ENCODE measurements around the gene SLC11A1.

Gene SLC11A1

GRCh38 chr2:218431878-218432277, 49.8 kb downstream of the SLC11A1 start:
- no peak for TF ChIP-seq CTCF (IDR thresholded peaks at IDR 0.05; ENCODE audit: control insufficient read depth, insufficient read depth, low read depth, low read length, missing control alignments)
- DNase-seq (ENCODE audit: low read depth) = no peak
- H3K4me3 ChIP-seq (ENCODE audit: control insufficient read depth, low read depth, low read length) = no peak overlapping the region

DNA sequence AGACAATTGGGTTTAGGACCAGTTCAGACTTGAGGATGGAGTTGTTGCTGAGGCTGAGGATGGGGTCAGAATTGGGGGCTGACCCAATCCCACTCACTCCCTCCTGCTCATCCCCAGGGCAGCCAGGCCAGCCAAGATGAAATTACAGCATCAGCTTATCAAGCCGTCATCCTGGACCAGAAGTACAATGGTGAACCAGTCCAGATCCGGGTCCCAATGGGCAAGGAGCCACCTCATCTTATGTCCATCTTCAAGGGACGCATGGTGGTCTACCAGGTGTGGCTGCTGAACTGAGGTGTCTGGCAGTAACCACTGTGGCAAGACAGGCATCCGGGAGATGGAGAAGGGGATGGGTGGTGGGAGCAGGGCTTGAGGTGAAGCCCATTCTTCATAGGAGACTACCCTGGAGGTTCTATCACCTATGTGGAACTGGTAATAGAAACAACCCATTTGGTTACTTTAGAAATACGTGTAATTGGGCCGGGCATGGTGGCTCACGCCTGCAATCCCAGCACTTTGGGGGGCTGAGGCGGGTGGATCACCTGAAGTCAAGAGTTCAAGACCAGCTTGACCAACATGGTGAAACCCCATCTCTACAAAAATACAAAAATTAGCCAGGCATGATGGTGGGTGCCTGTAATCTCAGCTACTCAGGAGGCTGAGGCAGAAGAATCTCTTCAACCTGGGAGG, 50.7 kb downstream of the SLC11A1 start:
- H3K4me3 ChIP-seq (ENCODE audit: control insufficient read depth, low read depth, low read length) = no peak overlapping the region
- DNase-seq (ENCODE audit: low read depth) = no peak
- no peak for TF ChIP-seq CTCF (IDR thresholded peaks at IDR 0.05; ENCODE audit: control insufficient read depth, insufficient read depth, low read depth, low read length, missing control alignments)

DNA sequence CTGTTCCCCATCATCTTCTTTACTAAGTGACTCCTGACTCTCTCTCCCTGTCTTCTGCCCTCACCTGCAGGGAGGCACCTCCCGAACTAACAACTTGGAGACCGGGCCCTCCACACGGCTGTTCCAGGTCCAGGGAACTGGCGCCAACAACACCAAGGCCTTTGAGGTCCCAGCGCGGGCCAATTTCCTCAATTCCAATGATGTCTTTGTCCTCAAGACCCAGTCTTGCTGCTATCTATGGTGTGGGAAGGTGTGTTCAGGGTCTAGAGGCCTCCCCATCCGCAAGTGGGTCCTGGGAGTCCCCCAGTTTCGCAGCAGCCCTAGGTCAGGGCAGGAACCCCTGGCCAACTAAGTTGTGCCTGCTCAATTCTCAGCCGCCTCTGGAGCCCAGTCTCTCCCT, 52.4 kb downstream of the SLC11A1 start:
- TF ChIP-seq CTCF (IDR thresholded peaks at IDR 0.05; ENCODE audit: control insufficient read depth, insufficient read depth, low read depth, low read length, missing control alignments) = no peak
- H3K4me3 ChIP-seq (ENCODE audit: control insufficient read depth, low read depth, low read length) = no peak overlapping the region
- no peak for DNase-seq (ENCODE audit: low read depth)

DNA sequence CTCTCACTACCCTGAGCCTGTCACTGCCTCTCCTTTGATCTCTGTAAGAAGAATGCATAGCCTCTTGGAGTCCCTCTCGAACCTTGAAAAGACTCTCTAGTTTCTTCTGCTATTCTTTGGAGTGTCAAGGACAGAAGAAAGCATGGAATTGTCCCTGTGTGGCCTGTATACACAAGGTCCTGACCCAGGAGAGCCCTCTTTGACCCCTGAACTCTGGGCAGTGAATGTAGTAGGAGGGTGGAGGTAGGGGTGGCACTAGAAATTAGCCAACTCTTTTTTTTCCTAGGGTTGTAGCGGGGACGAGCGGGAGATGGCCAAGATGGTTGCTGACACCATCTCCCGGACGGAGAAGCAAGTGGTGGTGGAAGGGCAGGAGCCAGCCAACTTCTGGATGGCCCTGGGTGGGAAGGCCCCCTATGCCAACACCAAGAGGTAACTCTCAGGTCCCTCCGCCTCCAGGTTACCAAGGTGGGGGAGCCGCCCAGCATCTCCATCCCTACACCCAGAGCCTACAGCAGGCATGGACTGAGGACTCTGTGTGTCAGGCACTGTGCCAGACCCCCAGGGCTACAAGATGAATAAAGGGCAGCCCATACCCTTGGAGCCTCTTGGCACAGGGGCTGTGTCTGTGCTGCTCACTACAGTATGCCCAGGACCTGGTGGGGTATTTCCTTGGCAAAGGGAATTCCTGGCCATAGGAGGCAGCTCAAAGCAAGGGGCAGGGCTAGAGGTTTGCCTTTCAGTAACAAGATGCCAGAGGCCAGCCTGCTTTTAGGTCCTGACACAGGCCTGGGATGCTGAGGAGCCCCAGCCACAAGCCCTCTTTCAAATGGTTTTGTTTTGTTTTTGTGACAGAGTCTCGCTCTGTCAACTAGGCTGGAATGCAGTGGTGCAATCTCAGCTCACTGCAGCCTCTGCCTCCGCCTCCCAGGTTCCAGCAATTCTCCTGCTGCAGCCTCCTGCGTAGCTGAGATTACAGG, 53.2 kb downstream of the SLC11A1 start:
- H3K4me3 ChIP-seq (ENCODE audit: control insufficient read depth, low read depth, low read length) = no peak overlapping the region
- DNase-seq (ENCODE audit: low read depth) = no peak
- TF ChIP-seq CTCF (IDR thresholded peaks at IDR 0.05; ENCODE audit: control insufficient read depth, insufficient read depth, low read depth, low read length, missing control alignments) = no peak

- DNase-seq (ENCODE audit: low read depth) = no peak
- H3K4me3 ChIP-seq (ENCODE audit: control insufficient read depth, low read depth, low read length) = no peak overlapping the region
- TF ChIP-seq CTCF (IDR thresholded peaks at IDR 0.05; ENCODE audit: control insufficient read depth, insufficient read depth, low read depth, low read length, missing control alignments) = no peak
These were observed 54.9 kb downstream of the SLC11A1 start for GRCh38 chr2:218436992-218437391.

GRCh38 chr2:218437969-218438368, 55.9 kb downstream of the SLC11A1 start:
- no peak overlapping the region for H3K4me3 ChIP-seq (ENCODE audit: control insufficient read depth, low read depth, low read length)
- no peak for DNase-seq (ENCODE audit: low read depth)
- no peak for TF ChIP-seq CTCF (IDR thresholded peaks at IDR 0.05; ENCODE audit: control insufficient read depth, insufficient read depth, low read depth, low read length, missing control alignments)
